HL-60 (cell line): ENCODE measurements around the gene LMF1.

Experiments used
- CTCF ChIP-seq: IDR thresholded peaks from one replicate; pipeline ENCODE4 v1.5.1; 2011; ENCODE audit warnings: low read length, control low read depth, inconsistent platforms; ENCODE audit not compliant: insufficient read depth
- TF ChIP-seq, protein P1 (sequence below): IDR thresholded peaks from 2 replicates; pipeline ENCODE4 v1.6.1; 2012; ENCODE audit warnings: low read depth; ENCODE audit not compliant: insufficient replicate concordance

DNA sequence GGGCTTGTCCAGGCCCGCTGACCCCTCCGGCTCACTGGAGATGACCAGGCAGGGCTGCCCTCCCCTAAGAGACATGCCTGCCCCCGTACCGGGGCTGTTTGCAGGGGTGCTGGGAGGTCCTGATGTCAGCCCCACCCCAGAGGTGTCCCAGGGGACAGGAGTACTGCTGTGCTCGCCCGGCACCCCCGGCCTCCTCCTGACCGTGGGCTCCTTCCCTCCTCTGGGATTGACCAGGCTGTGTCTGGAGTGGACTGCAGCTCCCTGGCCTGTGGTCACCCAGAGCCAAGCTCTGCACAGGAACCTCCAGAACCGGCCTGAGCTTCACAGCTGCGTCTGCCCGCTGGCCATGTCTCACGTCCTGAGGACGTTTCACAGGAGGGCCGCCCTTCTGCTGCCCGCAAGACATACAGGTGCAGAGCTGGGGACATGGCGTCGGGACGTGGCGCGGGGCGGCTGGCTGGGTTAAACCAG, 53.2 kb downstream of the LMF1 start:
- TF ChIP-seq CTCF = no peak
- TF ChIP-seq, protein P1, sequence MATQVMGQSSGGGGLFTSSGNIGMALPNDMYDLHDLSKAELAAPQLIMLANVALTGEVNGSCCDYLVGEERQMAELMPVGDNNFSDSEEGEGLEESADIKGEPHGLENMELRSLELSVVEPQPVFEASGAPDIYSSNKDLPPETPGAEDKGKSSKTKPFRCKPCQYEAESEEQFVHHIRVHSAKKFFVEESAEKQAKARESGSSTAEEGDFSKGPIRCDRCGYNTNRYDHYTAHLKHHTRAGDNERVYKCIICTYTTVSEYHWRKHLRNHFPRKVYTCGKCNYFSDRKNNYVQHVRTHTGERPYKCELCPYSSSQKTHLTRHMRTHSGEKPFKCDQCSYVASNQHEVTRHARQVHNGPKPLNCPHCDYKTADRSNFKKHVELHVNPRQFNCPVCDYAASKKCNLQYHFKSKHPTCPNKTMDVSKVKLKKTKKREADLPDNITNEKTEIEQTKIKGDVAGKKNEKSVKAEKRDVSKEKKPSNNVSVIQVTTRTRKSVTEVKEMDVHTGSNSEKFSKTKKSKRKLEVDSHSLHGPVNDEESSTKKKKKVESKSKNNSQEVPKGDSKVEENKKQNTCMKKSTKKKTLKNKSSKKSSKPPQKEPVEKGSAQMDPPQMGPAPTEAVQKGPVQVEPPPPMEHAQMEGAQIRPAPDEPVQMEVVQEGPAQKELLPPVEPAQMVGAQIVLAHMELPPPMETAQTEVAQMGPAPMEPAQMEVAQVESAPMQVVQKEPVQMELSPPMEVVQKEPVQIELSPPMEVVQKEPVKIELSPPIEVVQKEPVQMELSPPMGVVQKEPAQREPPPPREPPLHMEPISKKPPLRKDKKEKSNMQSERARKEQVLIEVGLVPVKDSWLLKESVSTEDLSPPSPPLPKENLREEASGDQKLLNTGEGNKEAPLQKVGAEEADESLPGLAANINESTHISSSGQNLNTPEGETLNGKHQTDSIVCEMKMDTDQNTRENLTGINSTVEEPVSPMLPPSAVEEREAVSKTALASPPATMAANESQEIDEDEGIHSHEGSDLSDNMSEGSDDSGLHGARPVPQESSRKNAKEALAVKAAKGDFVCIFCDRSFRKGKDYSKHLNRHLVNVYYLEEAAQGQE = no peak
